Suprapubic skin (tissue), 4 donors: ENCODE data around the gene TECTA. TPM values are rescaled to one million over a fixed set of nuclear protein-coding genes. Genes with fewer than 3 reads are reported as not detected.

Source experiments
- DNase-seq, 2 donors: peaks; one replicate each; pipeline ENCODE4 v3.0.0-alpha.2; 2019; ENCODE audit warnings: low spot score in 2 of 2
- H3K27ac ChIP-seq: fragments of 200-600 bp; sonication (generic); one replicate; pipeline ENCODE4 v1.5.1; 2019
- H3K27me3 ChIP-seq: fragments of 200-600 bp; sonication (generic); one replicate; pipeline ENCODE4 v1.5.1; 2019
- H3K36me3 ChIP-seq: fragments of 200-600 bp; sonication (generic); one replicate; pipeline ENCODE4 v1.5.1; 2019
- H3K4me1 ChIP-seq: fragments of 200-600 bp; sonication (generic); one replicate; pipeline ENCODE4 v1.5.1; 2019
- H3K4me3 ChIP-seq: fragments of 200-600 bp; sonication (generic); one replicate; pipeline ENCODE4 v1.5.1; 2019; ENCODE audit warnings: mild to moderate bottlenecking
- H3K9me3 ChIP-seq: fragments of 200-600 bp; sonication (generic); one replicate; pipeline ENCODE4 v1.5.1; 2019
- EP300 ChIP-seq: sonication (generic); formaldehyde crosslinking; IDR thresholded peaks from one replicate; pipeline ENCODE4 v1.6.1; 2017; ENCODE audit warnings: antibody characterized with exemption
- POLR2A ChIP-seq, 2 donors: fragments of 450-650 bp; IDR thresholded peaks; one replicate each; pipeline ENCODE4 v1.6.1; 2017; ENCODE audit warnings: antibody characterized with exemption in 2 of 2, mild to moderate bottlenecking in 2 of 2, moderate library complexity in 2 of 2
- POLR2AphosphoS5 ChIP-seq, 3 donors: sonication (generic); formaldehyde crosslinking; IDR thresholded peaks; one replicate each; pipeline ENCODE4 v1.6.1; 2017; ENCODE audit warnings: antibody characterized with exemption in 3 of 3
- WGBS: methylation state at CpG from one replicate; pipeline ENCODE4 v1.1.5; 2018; 5-methylcytosine and 5-hydroxymethylcytosine counted together
- total RNA-seq, 4 donors: library from RNA; depleted of rRNA; stranded (reverse); fragments of >200 nt; gene quantifications; one replicate each; pipeline ENCODE4 v1.1.0, GENCODE V29; 2016
- TF ChIP-seq, protein P1 (sequence below), 2 donors: fragments of 200-600 bp in 1 of 2; fragments of 450-650 bp in 1 of 2; sonication (generic) in 1 of 2; IDR thresholded peaks; one replicate each; pipeline ENCODE4 v1.5.1; 2016 to 2019; ENCODE audit warnings: antibody characterized with exemption in 2 of 2, mild to moderate bottlenecking in 1 of 2, moderate library complexity in 1 of 2

TECTA gene
- total RNA-seq, 4 donors from 2014 or later = 0.19 to 1.4 (median 0.62) TPM

DNA sequence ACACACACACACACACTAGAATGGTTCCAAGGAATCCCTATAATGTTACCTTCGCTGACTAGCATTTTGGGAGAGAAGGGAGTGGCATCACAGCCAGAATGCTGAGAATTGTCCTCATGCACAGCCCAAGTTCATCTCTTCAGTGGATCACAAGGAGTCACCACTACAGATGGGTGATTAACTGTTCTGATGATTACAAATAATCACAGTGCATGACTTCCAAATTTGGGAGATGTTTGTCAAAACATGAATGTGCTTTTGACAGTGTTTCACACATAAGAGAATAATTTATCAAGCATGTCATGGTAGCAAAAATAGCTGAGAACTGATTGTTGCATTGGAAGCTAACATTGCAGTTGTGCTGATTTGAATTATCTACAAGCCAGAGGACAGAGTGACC lies 110.6 kb downstream of the TECTA start:
- TF ChIP-seq EP300 (no peak), POLR2A (IDR thresholded peaks at IDR 0.05) (no peak), POLR2AphosphoS5 (IDR thresholded peaks at IDR 0.05) (no peak)
- TF ChIP-seq, protein P1, sequence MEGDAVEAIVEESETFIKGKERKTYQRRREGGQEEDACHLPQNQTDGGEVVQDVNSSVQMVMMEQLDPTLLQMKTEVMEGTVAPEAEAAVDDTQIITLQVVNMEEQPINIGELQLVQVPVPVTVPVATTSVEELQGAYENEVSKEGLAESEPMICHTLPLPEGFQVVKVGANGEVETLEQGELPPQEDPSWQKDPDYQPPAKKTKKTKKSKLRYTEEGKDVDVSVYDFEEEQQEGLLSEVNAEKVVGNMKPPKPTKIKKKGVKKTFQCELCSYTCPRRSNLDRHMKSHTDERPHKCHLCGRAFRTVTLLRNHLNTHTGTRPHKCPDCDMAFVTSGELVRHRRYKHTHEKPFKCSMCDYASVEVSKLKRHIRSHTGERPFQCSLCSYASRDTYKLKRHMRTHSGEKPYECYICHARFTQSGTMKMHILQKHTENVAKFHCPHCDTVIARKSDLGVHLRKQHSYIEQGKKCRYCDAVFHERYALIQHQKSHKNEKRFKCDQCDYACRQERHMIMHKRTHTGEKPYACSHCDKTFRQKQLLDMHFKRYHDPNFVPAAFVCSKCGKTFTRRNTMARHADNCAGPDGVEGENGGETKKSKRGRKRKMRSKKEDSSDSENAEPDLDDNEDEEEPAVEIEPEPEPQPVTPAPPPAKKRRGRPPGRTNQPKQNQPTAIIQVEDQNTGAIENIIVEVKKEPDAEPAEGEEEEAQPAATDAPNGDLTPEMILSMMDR (IDR thresholded peaks at IDR 0.05) = no peak
- Histone ChIP-seq H3K36me3 (no peaks in the 10 kb centered on the region), H3K27me3 (peaks cover 6% of the 10 kb centered on the region), H3K9me3 (no peaks in the 10 kb centered on the region), H3K4me3 (no peak overlapping the region), H3K4me1 (no peaks in the 10 kb centered on the region), H3K27ac (no peak overlapping the region)
- WGBS = 81% methylated on average over 1 of the region's 1 CpG
- DNase-seq = no peak

GRCh38 chr11:121212536-121213361 lies 111.7 kb downstream of the TECTA start:
- WGBS = 84% methylated on average over 3 of the region's 3 CpGs
- Histone ChIP-seq H3K9me3 (no peaks in the 10 kb centered on the region), H3K4me1 (no peaks in the 10 kb centered on the region), H3K36me3 (no peaks in the 10 kb centered on the region), H3K27me3 (peaks cover 6% of the 10 kb centered on the region), H3K4me3 (no peak overlapping the region), H3K27ac (no peak overlapping the region)
- DNase-seq = no peak
- TF ChIP-seq, protein P1 (IDR thresholded peaks at IDR 0.05) = no peak
- no peak for TF ChIP-seq POLR2A (IDR thresholded peaks at IDR 0.05)

- no peak for TF ChIP-seq POLR2A (IDR thresholded peaks at IDR 0.05)
- no peak for DNase-seq
- no CpG with 5 or more reads among the region's 3 CpGs for WGBS
- Histone ChIP-seq H3K9me3 (no peaks in the 10 kb centered on the region), H3K36me3 (no peaks in the 10 kb centered on the region), H3K27ac (no peak overlapping the region), H3K4me3 (no peak overlapping the region), H3K4me1 (no peaks in the 10 kb centered on the region), H3K27me3 (peaks cover 6% of the 10 kb centered on the region)
Observed at GRCh38 chr11:121213362-121213893, 112.4 kb downstream of the TECTA start.

DNA sequence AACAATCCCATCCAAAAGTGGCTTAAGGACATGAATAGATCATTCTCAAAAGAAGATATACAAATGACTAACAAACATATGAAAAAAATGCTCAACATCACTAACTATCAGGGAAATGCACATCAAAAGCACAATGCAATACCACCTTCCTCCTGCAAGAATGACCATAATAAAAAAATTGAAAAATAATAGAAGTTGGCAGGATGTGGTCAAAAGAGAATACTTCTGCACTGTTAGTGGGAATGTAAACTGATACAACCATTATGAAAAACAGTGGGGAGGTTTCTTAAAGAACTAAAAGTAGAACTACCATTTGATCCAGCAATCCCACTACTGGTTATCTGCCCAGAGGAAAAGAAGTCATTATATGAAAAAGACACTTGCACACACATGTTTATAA lies 113.8 kb downstream of the TECTA start:
- no peak overlapping the region for H3K27ac ChIP-seq
- peaks cover 6% of the 10 kb centered on the region for H3K27me3 ChIP-seq
- H3K4me3 ChIP-seq = no peak overlapping the region
- DNase-seq = no peak
- H3K4me1 ChIP-seq = peaks cover 4% of the 10 kb centered on the region
- H3K36me3 ChIP-seq = no peaks in the 10 kb centered on the region
- no peaks in the 10 kb centered on the region for H3K9me3 ChIP-seq
- no peak for TF ChIP-seq EP300

DNA sequence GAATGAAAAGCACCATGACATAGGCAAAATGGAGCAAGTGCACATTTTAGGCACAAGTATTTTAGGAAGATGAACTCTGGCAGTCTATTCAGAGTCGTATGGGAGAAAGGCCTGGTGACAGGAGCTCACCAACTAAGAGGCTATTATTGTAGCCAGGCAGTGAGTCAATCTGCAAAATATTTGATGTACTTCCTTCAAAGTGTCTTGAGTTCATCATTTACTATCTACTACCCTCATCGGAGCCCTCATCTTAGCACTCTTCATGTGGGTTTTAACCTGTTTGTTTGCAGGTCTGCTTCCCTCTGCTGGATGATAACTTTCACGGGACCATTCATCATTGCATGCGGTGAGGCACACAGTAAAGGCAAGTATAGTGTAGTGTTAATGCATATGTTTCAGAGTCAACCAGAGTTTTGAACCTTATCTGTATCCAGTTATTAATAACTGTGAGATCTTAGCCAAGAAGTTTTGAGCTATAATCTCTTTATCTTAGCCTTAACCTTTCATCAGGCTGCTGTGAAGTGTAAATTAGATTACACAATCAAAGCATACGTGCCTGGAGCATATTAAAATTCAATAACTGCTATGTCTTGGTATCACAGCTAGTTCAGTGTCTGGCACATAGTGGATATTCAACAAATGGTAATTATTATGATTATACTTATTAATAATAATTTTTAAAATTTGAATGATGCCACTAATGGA lies 120.6 kb downstream of the TECTA start:
- Histone ChIP-seq H3K9me3 (no peaks in the 10 kb centered on the region), H3K36me3 (no peaks in the 10 kb centered on the region), H3K4me1 (peaks cover 4% of the 10 kb centered on the region), H3K27ac (no peak overlapping the region), H3K27me3 (peaks cover 2% of the 10 kb centered on the region), H3K4me3 (no peak overlapping the region)
- DNase-seq = no peak
- WGBS = 67% methylated on average over 5 of the region's 5 CpGs
- TF ChIP-seq POLR2AphosphoS5 (IDR thresholded peaks at IDR 0.05) (no peak), POLR2A (IDR thresholded peaks at IDR 0.05) (no peak), EP300 (no peak)
- TF ChIP-seq, protein P1 (IDR thresholded peaks at IDR 0.05) = no peak

GRCh38 chr11:121223161-121223560 lies 122.1 kb downstream of the TECTA start:
- H3K4me3 ChIP-seq = no peak overlapping the region
- H3K4me1 ChIP-seq = peaks cover 4% of the 10 kb centered on the region
- DNase-seq = no peak
- TF ChIP-seq, protein P1 (IDR thresholded peaks at IDR 0.05) = no peak
- no peak for TF ChIP-seq EP300
- no peak for TF ChIP-seq POLR2AphosphoS5 (IDR thresholded peaks at IDR 0.05)
- TF ChIP-seq POLR2A (IDR thresholded peaks at IDR 0.05) = no peak
- H3K27me3 ChIP-seq = peaks cover 2% of the 10 kb centered on the region
- H3K36me3 ChIP-seq = no peaks in the 10 kb centered on the region
- H3K27ac ChIP-seq = no peak overlapping the region
- WGBS = 80% methylated on average over 4 of the region's 4 CpGs
- H3K9me3 ChIP-seq = no peaks in the 10 kb centered on the region
